PC-3 (cell line): ENCODE data around the gene FAT4.

ENCODE experiments used
- CTCF ChIP-seq: fragments of 300-600 bp; sonication (generic); conservative IDR thresholded peaks from 2 replicates; pipeline ENCODE4 v1.5.1; 2017; ENCODE audit warnings: antibody characterized with exemption, low read depth, mild to moderate bottlenecking, low read length
- EZH2 ChIP-seq: fragments of 300-600 bp; sonication (generic); IDR thresholded peaks from one replicate; pipeline ENCODE4 v1.6.1; 2017; ENCODE audit warnings: antibody characterized with exemption, mild to moderate bottlenecking, low read length; ENCODE audit not compliant: unreplicated experiment

DNA sequence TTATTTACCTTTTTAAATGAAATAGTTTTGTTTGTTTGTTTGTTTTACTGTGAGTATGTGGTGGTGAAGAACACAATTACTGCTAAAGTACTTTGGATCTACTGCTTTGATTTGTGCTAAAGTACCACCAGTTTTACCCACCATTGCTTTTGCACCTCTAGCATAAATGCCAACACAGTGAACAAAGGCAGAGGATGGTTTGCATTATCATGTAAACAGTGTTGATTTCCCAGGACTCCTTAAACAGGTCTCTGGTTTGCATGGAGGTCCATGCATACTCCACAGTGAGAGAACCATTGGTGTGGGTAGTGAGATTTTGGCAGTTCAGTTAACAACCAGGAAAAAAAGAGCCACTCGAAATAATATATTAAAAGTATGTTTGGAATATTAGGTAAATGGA, 11.0 kb downstream of the FAT4 start:
- TF ChIP-seq CTCF (no peak), EZH2 (no peak)
